ENCODE measurements around the gene CHFR. TPM values are rescaled to one million over a fixed set of nuclear protein-coding genes. Genes with fewer than 3 reads are reported as not detected.

Gene CHFR
- total RNA-seq, 1 donor from 2014 or later, result 90.7 TPM

- peaks cover 7% of the 10 kb centered on the region for H3K36me3 Mint-ChIP-seq (ENCODE audit: unreplicated experiment)
- DNase-seq, result no peak
- peaks cover 4% of the 10 kb centered on the region for H3K27me3 Mint-ChIP-seq (ENCODE audit: unreplicated experiment)
- no peak overlapping the region for H3K27ac Mint-ChIP-seq (ENCODE audit: unreplicated experiment)
- no peak overlapping the region for H3K4me3 Mint-ChIP-seq (ENCODE audit: unreplicated experiment)
- H3K9me3 Mint-ChIP-seq (ENCODE audit: unreplicated experiment), result peaks cover 8% of the 10 kb centered on the region
- peaks cover 4% of the 10 kb centered on the region for H3K4me1 Mint-ChIP-seq (ENCODE audit: low read depth, unreplicated experiment)
- TF ChIP-seq CTCF (IDR thresholded peaks at IDR 0.05; ENCODE audit: partially characterized antibody, unreplicated experiment), result no peak
Observed at GRCh38 chr12:132804426-132804861, 83.0 kb downstream of the CHFR start.

- Mint-ChIP-seq H3K4me1 (ENCODE audit: low read depth, unreplicated experiment) (peaks cover 4% of the 10 kb centered on the region), H3K4me3 (ENCODE audit: unreplicated experiment) (no peak overlapping the region), H3K27ac (ENCODE audit: unreplicated experiment) (no peak overlapping the region), H3K9me3 (ENCODE audit: unreplicated experiment) (peaks cover 8% of the 10 kb centered on the region), H3K27me3 (ENCODE audit: unreplicated experiment) (peaks cover 4% of the 10 kb centered on the region), H3K36me3 (ENCODE audit: unreplicated experiment) (peaks cover 7% of the 10 kb centered on the region)
- no peak for TF ChIP-seq CTCF (IDR thresholded peaks at IDR 0.05; ENCODE audit: partially characterized antibody, unreplicated experiment)
- DNase-seq, result no peak
Observed at GRCh38 chr12:132803888-132804287, 83.5 kb downstream of the CHFR start.

GRCh38 chr12:132803125-132803524 lies 84.3 kb downstream of the CHFR start:
- Mint-ChIP-seq H3K27me3 (ENCODE audit: unreplicated experiment) (peaks cover 2% of the 10 kb centered on the region), H3K36me3 (ENCODE audit: unreplicated experiment) (peaks cover 7% of the 10 kb centered on the region), H3K27ac (ENCODE audit: unreplicated experiment) (no peak overlapping the region), H3K4me3 (ENCODE audit: unreplicated experiment) (no peak overlapping the region), H3K9me3 (ENCODE audit: unreplicated experiment) (peaks cover 8% of the 10 kb centered on the region), H3K4me1 (ENCODE audit: low read depth, unreplicated experiment) (peaks cover 4% of the 10 kb centered on the region)
- DNase-seq, result no peak
- TF ChIP-seq CTCF (IDR thresholded peaks at IDR 0.05; ENCODE audit: partially characterized antibody, unreplicated experiment), result no peak

GRCh38 chr12:132801741-132802140 lies 85.7 kb downstream of the CHFR start:
- Mint-ChIP-seq H3K36me3 (ENCODE audit: unreplicated experiment) (peaks cover 7% of the 10 kb centered on the region), H3K4me3 (ENCODE audit: unreplicated experiment) (no peak overlapping the region), H3K9me3 (ENCODE audit: unreplicated experiment) (peaks cover 6% of the 10 kb centered on the region), H3K27me3 (ENCODE audit: unreplicated experiment) (peaks cover 2% of the 10 kb centered on the region), H3K27ac (ENCODE audit: unreplicated experiment) (peak overlapping the region; percentile 38), H3K4me1 (ENCODE audit: low read depth, unreplicated experiment) (peaks cover 4% of the 10 kb centered on the region)
- TF ChIP-seq CTCF (IDR thresholded peaks at IDR 0.05; ENCODE audit: partially characterized antibody, unreplicated experiment), result no peak
- no peak for DNase-seq

GRCh38 chr12:132798836-132799235 lies 88.6 kb downstream of the CHFR start:
- no peaks in the 10 kb centered on the region for H3K9me3 Mint-ChIP-seq (ENCODE audit: unreplicated experiment)
- H3K4me3 Mint-ChIP-seq (ENCODE audit: unreplicated experiment), result no peak overlapping the region
- H3K27ac Mint-ChIP-seq (ENCODE audit: unreplicated experiment), result no peak overlapping the region
- TF ChIP-seq CTCF (IDR thresholded peaks at IDR 0.05; ENCODE audit: partially characterized antibody, unreplicated experiment), result no peak
- H3K27me3 Mint-ChIP-seq (ENCODE audit: unreplicated experiment), result peaks cover 2% of the 10 kb centered on the region
- no peaks in the 10 kb centered on the region for H3K4me1 Mint-ChIP-seq (ENCODE audit: low read depth, unreplicated experiment)
- no peak for DNase-seq
- no peaks in the 10 kb centered on the region for H3K36me3 Mint-ChIP-seq (ENCODE audit: unreplicated experiment)
